GM18519 (cell line): Measurements from ENCODE around the gene SCAF4.

ENCODE experiments used
- ATAC-seq: cut with Tn5 transposase; IDR thresholded peaks from one replicate; pipeline ENCODE4 v1.9.1; 2021; ENCODE audit warnings: mild to moderate bottlenecking, moderate library complexity; ENCODE audit not compliant: unreplicated experiment, low FRiP score

Gene SCAF4

DNA sequence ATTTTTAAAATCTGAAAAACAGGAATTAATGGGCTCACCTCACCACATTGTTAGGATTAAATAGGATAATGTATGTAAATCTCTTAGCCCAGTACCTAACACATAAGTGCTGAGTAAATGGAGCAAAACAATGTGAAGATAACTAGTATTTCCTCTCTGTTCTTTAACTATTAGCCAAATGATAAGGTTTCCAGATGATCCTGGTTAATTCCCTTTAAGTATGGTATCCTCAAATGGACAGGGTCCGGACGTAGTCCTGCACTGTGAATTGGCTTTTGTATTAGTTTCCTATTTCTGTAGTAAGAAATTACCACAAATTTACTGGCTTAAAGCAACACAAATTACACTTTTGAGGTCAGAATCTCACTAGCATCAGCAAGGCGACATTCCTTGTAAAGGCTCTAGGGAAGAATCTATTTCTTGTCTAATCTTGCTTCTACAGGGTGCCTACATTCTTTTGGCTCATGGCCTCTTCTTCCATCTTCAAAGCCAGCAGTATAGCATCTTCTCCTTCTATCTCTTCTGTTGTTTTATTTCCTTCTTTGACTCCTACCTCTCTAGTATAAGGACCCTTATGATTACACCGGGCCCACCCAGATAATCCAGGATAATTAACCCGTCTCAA, 17.1 kb downstream of the SCAF4 start:
- no peak for ATAC-seq

DNA sequence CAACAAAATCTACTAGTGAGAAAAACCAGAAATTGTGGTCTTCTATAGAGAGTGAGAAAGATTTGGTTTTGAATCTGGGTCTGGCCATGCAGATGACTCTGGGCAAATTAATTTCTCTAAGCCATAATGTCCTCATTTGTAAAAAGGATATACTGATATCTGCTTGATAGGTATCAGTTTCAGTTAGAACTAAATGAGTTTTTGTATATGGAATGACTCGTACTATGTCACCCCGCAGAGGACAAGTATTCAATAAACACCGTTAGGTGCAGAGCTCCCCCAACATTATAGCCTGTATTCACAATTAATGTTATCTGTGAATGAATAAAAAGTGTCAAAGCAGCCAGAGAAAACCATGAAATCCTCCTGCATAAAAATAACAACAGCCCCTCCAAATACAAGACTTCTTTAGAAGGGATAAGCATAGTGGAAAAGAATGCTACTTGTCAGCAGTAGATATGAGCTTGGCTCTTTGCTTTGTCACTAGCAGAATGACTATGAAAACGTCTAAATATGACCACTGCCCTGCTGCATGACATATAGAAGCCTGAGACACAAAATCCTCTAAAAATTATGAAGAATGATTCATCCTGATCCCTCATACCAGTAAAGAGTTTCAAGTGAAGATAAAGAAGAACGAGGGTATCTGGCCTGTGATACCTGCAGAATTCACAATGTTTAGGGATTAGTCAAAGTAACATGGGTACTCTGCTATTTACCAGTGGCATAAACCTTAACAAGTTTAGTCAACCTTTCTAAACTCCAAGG, 17.8 kb downstream of the SCAF4 start:
- ATAC-seq: no peak

DNA sequence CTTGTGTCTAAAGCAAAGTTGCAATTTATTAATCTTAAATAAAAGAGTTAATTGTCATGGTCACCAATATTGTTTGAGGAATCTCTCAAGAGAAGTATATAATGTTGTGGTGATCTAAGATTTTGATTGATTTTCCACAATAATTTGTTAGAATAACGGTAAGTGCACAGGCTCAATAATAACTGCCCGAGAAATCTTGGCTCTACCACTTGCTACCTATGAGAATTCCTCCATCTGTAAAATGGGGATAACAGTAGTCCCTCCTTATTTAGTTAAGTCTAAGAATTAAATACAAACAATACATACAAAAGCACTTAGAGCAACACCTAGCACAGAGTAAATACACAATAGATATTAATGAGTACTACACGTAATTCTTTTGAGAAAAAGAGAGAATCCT, 18.8 kb downstream of the SCAF4 start:
- no peak for ATAC-seq

DNA sequence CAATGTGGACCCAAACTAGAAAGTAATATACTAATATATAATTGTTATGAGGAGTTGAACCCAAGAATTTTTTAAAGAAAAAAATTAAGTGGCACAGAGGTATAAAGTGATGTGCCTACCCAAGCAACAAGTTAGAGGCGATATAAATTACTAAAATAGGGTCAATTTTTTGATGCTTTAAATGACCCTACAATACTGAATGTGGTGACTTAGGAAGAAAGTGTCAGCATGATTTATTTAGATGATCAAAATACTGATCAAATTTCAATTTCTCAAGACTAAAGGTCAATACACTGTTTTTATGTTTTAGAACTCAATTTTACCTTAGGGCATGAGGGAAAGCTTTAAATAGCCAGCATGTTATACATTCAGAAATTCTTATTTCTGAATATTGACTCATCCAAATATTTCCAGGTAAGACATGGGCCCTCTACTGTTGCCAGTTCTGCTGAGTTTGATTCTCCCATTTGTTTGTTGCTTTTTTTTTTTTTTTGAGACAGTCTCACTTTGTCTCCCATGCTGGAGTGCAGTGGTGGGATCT, 20.1 kb downstream of the SCAF4 start:
- ATAC-seq: no peak

DNA sequence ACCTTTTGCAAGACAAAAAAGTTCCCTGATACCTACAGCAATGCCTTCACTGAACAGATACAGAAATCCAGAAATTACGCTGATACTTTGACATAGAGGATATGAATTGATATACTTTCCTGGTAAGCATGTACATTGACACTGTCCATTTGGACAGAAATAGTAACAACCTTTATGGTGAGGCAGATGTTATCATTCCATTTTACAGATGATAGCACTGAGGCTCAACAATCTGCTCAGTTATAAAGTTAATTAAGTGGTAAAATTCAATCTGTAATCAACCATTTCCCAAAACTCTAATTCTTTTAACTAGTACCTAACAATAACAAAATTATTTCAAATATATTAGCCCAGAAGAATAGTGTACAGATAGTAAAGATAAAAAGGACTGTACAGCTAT, 20.6 kb downstream of the SCAF4 start:
- no peak for ATAC-seq

DNA sequence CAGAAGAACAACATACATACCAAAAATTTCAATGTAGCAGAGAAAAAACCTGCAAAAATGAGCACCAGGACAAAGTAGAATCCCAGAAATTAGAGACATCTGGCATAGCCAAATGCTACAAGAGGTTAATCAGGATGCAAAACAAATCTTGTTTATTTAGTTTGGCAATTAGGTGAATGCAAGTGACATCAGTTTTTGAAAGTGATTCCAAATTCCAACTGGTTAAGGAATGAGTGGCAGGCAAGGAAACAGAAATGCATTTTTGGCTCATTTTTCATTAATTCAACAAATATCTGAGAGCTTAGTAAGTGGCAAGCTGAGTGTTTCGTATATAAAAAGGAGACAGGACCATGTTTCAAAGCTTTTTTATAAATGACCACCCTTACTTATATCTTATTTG, 21.3 kb downstream of the SCAF4 start:
- ATAC-seq: no peak

DNA sequence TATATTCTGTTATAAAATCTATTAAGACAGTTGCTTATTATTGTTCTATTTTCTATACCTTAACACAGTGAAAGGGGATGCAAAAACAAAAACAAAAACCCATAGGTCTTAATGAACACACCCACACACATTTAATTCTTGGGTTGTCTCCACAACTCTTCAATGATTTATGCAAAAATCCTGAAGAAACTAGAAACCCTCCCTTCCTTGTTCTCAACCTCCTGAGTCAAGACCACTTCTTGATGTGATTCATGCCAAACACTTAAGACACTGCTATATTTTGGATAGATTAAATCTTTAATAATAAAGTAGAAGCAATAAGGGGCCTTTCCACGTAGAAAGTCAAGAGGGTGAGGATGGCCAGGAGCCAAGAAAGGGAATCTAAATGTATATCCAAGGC, 23.4 kb downstream of the SCAF4 start:
- no peak for ATAC-seq

DNA sequence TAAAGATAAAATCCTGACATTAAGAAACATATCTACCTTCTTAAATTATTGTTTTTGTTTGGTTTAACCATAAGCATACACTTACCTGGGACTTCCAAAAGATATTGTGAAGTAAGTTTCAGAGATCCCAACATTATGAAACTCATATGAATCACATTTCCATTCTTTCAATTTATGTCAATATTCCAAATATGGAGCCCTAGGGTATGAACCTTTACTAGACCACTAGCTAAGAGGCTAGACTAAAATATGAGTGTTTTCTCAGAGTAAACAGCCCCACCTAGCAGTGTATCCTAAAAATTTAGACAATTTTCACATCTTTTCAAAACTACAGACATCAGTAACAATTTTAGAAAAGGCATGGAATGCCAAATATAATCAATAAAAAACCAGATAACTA, 24.4 kb downstream of the SCAF4 start:
- ATAC-seq: no peak

DNA sequence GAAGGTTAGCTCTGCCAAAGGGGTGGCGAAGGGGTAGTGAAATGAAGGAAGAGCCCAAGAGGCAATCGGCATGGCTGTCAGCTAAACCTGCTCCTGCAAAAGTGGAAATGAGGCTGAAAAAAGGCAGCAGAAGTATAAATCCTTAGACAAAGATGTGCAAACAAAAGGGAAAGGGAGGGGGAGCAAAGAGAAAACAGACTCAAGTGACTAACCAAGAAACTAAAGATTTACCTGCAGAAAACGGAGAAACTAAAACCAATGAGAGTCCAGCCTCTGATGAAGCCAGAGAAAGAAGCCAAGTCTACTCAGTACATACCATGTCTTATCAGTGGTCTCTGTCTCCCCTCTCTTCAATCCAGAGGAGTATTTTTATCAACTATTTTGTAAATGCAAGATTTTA, 25.4 kb downstream of the SCAF4 start:
- ATAC-seq: no peak

DNA sequence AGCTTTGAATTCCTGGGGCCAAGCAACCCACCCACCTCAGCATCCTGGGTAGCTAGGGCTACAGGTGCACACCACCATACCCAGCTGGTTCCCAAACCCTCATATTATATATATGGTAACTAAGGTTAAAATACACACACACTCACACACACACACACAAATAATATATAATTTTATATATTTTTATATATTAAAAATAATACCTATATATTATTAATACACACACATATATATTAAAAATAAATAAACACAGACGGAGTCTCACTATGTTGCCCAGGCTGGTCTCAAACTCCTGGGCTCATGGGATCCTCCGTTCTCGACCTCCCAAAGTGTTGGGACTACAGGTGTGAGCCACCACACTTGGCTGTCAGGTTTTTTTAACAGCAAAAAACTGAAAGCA, 31.9 kb downstream of the SCAF4 start:
- ATAC-seq: no peak

DNA sequence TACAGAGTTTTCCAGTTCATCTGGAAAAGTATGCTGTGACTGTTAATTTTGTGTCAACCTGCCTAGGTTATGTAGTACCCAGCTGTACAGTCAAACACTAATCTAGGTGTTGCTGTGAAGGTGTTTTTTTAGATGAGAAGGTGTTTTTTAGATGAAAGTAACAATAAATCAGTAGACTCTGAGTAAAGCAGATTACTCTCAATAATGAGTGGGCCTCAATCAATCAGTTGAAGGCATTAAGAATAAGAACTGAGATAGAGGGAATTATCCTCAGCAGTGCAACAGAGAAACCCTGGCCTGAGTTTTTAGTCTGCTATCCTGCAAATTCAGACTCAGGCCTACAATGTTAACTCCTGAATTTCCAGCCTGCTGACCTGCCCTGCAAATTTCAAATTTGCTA, 33.5 kb downstream of the SCAF4 start:
- no peak for ATAC-seq

DNA sequence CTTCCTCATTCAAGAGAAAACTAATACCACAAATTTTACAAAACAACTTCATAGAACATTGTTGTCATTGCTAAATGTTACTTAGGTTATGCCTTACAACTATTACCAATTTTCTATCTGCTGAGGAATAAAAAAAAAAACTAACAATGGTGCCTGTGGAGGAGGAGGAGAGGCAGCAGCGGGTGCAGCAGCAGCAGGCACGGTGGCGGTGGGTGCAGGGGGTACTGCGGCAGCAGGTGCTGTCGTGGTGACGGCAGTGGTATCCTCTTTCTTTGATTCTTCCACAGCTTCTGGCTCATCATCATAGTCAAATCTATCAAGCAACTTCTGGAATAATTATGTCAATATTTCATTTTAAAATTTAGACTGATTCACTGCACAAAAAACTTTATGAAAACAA, 35.5 kb downstream of the SCAF4 start:
- ATAC-seq: no peak

DNA sequence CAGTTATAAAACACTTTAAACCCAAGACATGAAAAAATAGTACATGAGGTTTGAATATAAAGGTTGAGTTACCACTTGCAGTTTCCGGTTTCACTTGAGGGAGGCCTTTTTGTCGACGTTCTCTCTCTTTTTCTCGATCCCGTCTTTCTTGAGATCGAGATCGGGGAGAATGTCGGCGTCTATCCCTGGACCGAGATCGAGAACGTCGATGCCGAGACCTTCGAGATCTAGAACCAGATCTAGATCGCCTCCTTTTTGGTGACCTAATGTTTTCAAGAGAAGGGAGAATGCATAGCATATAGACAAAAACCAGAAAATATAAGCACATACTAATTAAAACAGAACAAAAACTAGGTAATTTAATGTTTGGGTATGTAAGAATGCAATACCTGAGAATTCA, 38.7 kb downstream of the SCAF4 start:
- ATAC-seq: no peak

DNA sequence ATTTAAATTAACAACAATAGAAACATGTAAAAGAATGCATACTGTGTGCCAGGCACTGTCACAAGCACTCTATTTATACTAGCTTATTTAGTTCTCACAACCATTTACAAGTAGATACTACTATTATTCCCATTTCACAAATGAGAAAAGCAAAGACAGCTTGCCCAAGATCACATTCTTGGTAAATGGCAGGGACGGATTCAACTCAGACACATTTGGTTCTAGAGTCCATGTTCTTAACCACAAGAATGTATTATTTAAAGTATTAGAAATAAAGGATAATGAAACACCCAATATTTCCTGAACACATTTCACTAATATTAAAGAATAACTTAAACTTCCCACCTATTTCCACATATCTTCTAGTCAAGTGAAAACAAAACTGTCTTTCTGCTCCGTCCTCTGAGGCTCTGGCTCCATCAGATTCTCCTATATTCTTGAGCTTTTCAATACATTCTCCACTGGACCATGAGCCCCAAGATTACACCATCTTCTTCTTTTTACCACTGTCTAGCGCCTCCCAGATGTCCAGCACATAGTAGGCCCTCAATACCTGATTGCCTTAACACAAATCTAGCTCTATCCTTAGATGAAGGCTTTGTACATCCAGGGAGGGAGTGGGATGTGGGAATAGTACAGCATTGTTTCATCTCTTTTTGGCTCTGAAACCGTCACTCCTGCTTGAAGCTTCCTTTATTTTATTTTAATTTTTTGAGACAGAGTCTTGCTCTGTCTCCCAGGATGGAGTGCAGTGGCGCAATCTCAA, 43.1 kb downstream of the SCAF4 start:
- ATAC-seq: no peak

DNA sequence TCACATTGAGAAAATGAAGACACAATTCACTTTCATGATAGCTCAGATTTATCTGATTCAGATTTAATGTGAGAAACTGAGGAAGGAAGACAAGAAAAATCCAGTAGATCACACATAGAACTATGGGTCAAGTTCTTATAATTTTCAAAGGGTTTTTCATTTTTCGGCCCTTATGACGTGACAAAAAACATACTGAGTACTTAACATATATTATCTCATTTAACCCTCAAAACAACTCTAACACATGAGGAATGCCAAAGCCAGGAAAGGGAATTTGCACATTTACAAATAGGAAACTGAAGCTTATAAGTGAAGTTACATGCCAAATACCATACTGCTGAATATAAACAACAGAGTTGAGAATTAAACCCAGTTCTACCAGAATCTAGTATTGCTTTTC, 44.8 kb downstream of the SCAF4 start:
- ATAC-seq: no peak

DNA sequence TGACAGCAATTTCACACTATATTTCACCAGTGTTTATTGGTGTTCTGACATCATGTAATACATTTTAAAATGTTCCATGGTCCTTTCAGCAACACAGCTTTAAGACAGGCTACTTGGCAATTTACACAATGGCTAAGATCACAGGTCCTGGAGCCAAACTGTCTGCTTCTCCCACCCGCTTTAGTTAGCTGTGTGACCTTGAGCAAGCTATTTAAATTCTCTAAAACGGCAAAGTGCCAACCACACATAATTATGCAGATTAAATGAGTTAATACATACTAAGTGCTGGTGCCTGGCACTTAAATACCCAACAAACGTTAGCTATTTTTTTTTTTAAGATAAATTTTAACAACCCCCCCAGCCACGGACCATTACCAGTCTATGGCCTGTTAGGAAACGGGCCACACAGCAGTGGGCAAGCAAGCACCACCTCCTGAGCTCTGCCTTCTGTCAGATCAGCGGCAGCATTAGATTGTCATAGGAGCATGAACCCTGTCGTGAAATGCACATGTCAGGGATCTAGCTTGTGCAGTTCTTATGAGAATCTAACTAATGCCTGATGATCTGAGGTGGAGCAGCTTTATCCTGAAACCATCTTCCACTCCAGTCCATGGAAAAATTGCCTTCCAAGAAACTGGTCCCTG, 45.5 kb downstream of the SCAF4 start:
- no peak for ATAC-seq

DNA sequence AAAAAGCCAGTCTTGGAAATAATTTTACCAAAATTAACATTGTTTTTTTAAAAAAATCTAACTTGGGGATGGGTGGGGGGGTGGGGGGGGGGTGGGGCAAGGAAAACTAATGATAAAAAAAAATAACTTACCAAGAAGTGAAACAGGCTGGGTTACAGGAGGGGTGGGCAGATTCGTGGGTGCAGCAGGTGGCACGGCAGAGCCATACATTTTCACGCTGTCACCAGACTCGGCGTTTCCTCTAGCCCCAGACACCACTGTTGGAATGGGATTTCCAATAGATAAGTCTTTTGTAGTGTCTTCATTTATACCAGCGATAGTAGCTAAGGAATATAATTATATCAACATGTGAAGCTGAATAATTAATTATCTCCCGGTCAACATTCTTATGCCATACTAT, 47.0 kb downstream of the SCAF4 start:
- ATAC-seq: no peak

DNA sequence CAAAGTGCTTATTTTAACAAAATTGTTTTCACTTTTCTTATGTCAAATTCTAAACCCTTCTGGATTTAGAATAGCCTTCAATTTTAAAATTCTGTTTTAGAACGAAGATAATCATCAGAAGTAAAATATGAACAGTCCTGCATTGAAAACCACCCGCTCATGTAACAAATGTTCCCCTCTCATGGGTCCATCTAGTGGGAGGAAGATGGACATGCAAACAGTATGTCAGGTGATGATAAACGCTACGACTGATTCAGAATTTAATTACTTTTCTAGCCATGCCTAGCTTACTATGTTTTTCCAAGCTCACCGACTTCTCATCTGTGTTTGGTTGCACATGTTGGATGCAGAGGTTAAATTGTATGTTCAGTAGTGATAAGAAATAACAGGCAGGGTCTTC, 48.9 kb downstream of the SCAF4 start:
- ATAC-seq: no peak

DNA sequence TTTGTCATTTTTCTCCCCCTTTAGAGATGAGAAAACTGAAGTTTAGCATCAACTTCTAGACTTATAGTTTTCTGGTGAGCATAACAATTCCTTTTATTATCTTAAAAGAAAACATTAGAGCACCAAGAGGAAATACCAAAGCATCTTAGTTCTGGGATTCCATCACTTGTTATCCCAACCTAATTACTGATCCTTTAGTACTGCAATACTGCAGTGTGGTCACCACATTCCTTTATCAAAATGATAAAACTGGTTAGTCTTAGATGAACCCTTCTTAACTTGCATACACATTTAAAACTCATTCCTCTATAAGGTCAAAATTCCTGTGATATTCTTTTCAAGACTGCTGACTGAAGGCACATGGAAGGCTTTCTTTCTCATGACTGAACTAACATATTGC, 49.3 kb downstream of the SCAF4 start:
- no peak for ATAC-seq

DNA sequence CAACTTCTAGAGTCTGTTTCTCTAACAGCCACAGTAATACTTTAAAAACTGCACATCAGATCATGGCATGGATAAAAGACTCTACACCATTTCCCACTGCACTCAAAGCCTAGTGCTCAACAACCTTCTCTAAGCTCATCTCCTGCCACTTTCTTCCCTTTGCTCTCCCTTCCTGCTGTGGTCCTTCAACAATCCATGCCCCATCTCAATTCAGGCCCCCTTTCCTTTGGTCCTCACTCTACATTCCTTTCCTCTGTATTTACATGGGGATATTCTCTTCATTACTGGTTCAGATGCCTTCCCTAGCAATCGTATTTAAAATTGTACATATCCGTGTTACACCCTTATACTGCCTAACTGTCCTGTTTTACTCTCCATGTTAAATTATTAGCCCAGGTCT, 53.4 kb downstream of the SCAF4 start:
- ATAC-seq: no peak

DNA sequence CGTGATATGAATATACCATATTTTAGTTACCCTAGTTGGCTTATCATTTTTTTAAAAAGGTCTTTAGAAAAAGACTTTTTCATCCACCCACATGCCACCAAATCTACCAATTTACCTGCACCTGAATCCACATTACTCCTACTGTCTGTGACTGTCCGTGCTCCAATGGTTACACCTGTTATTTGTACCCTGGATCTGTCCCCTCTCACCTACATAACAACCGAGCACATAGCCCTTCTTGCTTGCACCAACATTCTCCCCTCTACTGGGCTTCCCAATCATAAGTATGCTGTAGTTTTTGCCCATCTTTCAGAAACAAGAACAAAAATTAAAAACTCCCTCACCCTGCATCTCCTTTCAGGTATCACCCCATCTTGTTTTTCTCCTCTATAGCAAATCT, 54.9 kb downstream of the SCAF4 start:
- ATAC-seq: no peak
